DOHH2 (cell line): ENCODE results near the gene DCAF8.

ENCODE experiments used
- EZH2phosphoT487 ChIP-seq: fragments of 200-600 bp; sonication (generic); IDR thresholded peaks from 2 replicates; pipeline ENCODE4 v1.6.1; 2017; ENCODE audit warnings: borderline replicate concordance, mild to moderate bottlenecking, antibody characterized with exemption, low read length, moderate library complexity, mixed read lengths
- TF ChIP-seq, protein P1 (sequence below): fragments of 200-600 bp; sonication (generic); IDR thresholded peaks from one replicate; pipeline ENCODE4 v1.5.1; 2014; ENCODE audit warnings: antibody characterized with exemption, mild to moderate bottlenecking, low read depth, low read length; ENCODE audit not compliant: poor library complexity, severe bottlenecking

DNA sequence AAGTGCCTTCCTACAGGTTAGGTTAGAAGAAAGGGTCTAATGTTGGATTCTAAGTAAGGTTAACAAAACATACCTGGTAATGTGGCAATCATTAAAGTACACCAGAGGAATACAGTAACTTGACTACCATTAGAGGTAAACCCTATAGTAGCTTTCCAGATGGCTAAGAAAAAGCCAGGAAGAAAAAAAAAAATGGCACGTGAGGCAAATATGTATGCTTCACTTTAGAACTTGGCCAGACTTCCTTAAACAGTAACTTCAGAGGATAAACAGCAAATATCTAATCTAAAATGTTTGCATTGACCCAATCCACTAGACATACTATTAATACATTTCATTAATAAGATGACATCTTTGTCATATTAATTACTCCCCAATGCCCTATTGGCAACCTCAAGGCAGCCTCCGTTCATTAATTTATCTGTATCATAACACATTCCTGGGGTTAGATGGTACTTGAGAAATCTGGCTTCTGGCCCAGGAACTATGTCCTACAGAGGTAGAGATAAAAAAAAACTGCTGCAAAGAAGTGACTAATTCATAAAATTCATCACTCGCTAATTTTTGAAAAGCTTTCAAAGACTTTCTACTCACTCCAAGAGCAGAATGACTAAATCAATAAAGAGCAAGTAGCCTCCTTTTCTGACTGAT, 5.8 kb downstream of the DCAF8 start:
- TF ChIP-seq, protein P1, sequence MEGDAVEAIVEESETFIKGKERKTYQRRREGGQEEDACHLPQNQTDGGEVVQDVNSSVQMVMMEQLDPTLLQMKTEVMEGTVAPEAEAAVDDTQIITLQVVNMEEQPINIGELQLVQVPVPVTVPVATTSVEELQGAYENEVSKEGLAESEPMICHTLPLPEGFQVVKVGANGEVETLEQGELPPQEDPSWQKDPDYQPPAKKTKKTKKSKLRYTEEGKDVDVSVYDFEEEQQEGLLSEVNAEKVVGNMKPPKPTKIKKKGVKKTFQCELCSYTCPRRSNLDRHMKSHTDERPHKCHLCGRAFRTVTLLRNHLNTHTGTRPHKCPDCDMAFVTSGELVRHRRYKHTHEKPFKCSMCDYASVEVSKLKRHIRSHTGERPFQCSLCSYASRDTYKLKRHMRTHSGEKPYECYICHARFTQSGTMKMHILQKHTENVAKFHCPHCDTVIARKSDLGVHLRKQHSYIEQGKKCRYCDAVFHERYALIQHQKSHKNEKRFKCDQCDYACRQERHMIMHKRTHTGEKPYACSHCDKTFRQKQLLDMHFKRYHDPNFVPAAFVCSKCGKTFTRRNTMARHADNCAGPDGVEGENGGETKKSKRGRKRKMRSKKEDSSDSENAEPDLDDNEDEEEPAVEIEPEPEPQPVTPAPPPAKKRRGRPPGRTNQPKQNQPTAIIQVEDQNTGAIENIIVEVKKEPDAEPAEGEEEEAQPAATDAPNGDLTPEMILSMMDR: no peak
- TF ChIP-seq EZH2phosphoT487: no peak
